ENCODE results near the gene HSF2.

Gene HSF2

GRCh38 chr6:122400462-122401089, 1.1 kb downstream of the HSF2 start:
- H3K27ac ChIP-seq (ENCODE audit: low read length), result no peak overlapping the region
- peak overlapping the region; percentile 71 to 97 for H3K4me3 ChIP-seq (ENCODE audit: low read depth in 1 of 2, low read length in 2 of 2)
- no peaks in the 10 kb centered on the region for H3K36me3 ChIP-seq (ENCODE audit: control insufficient read depth in 1 of 2, insufficient read depth in 2 of 2, low read length in 2 of 2)
- H3K4me1 ChIP-seq (ENCODE audit: control insufficient read depth in 1 of 2, insufficient read depth in 2 of 2, low read length in 2 of 2), result peaks cover 11 to 13% of the 10 kb centered on the region in 2 donors
- no peaks in the 10 kb centered on the region for H3K9me3 ChIP-seq (ENCODE audit: control insufficient read depth in 1 of 2, low read length in 2 of 2)
- H3K27me3 ChIP-seq (ENCODE audit: low read depth, low read length), result no peaks in the 10 kb centered on the region

DNA sequence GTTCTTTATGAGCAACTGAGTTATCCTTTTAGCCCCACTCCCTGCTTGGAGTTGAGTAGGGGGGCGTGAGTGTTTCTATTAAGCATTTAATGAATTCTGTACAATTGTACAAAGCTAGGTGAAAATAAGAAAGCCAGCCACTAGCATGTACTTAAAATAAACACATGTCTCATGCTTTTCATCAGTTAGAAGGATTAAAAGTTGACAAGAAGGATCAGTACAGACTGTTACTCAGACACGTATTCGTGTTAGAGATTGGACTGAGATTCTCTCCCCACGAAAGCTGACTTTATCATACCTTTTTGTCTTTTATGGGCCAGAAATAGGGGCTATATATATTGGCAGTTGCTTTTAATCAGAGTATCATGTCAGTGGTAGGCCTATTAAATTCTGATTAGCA, 1.7 kb downstream of the HSF2 start:
- Histone ChIP-seq H3K4me1 (ENCODE audit: control insufficient read depth in 1 of 2, insufficient read depth in 2 of 2, low read length in 2 of 2) (peaks cover 11 to 17% of the 10 kb centered on the region in 2 donors), H3K4me3 (ENCODE audit: low read depth in 1 of 2, low read length in 2 of 2) (peak overlapping the region; percentile 71 to 97), H3K27ac (ENCODE audit: low read length) (no peak overlapping the region)

GRCh38 chr6:122404444-122404843, 5.0 kb downstream of the HSF2 start:
- Histone ChIP-seq H3K27ac (ENCODE audit: low read length) (no peak overlapping the region), H3K4me3 (ENCODE audit: low read depth in 1 of 2, low read length in 2 of 2) (no peak overlapping the region), H3K9me3 (ENCODE audit: control insufficient read depth in 1 of 2, low read length in 2 of 2) (no peaks in the 10 kb centered on the region), H3K4me1 (ENCODE audit: control insufficient read depth in 1 of 2, insufficient read depth in 2 of 2, low read length in 2 of 2) (peaks cover 6 to 17% of the 10 kb centered on the region in 2 donors), H3K36me3 (ENCODE audit: control insufficient read depth in 1 of 2, insufficient read depth in 2 of 2, low read length in 2 of 2) (no peaks in the 10 kb centered on the region), H3K27me3 (ENCODE audit: low read depth, low read length) (no peaks in the 10 kb centered on the region)

More for the DNA sequence above, 1.7 kb downstream of the HSF2 start:
- no peaks in the 10 kb centered on the region for H3K36me3 ChIP-seq (ENCODE audit: control insufficient read depth in 1 of 2, insufficient read depth in 2 of 2, low read length in 2 of 2)
- H3K27me3 ChIP-seq (ENCODE audit: low read depth, low read length), result no peaks in the 10 kb centered on the region
- H3K9me3 ChIP-seq (ENCODE audit: control insufficient read depth in 1 of 2, low read length in 2 of 2), result no peaks in the 10 kb centered on the region

- Histone ChIP-seq H3K4me1 (ENCODE audit: control insufficient read depth in 1 of 2, insufficient read depth in 2 of 2, low read length in 2 of 2) (peaks cover 6 to 17% of the 10 kb centered on the region in 2 donors), H3K9me3 (ENCODE audit: control insufficient read depth in 1 of 2, low read length in 2 of 2) (no peaks in the 10 kb centered on the region), H3K36me3 (ENCODE audit: control insufficient read depth in 1 of 2, insufficient read depth in 2 of 2, low read length in 2 of 2) (no peaks in the 10 kb centered on the region), H3K27me3 (ENCODE audit: low read depth, low read length) (no peaks in the 10 kb centered on the region), H3K27ac (ENCODE audit: low read length) (no peak overlapping the region), H3K4me3 (ENCODE audit: low read depth in 1 of 2, low read length in 2 of 2) (no peak overlapping the region)
Measured at GRCh38 chr6:122405417-122405816, 6.0 kb downstream of the HSF2 start.

GRCh38 chr6:122406187-122406586, 6.7 kb downstream of the HSF2 start:
- H3K4me1 ChIP-seq (ENCODE audit: control insufficient read depth in 1 of 2, insufficient read depth in 2 of 2, low read length in 2 of 2), result peaks cover 0 to 17% of the 10 kb centered on the region in 2 donors
- H3K27ac ChIP-seq (ENCODE audit: low read length), result no peak overlapping the region
- H3K27me3 ChIP-seq (ENCODE audit: low read depth, low read length), result no peaks in the 10 kb centered on the region
- H3K9me3 ChIP-seq (ENCODE audit: control insufficient read depth in 1 of 2, low read length in 2 of 2), result no peaks in the 10 kb centered on the region
- no peaks in the 10 kb centered on the region for H3K36me3 ChIP-seq (ENCODE audit: control insufficient read depth in 1 of 2, insufficient read depth in 2 of 2, low read length in 2 of 2)
- no peak overlapping the region for H3K4me3 ChIP-seq (ENCODE audit: low read depth in 1 of 2, low read length in 2 of 2)

DNA sequence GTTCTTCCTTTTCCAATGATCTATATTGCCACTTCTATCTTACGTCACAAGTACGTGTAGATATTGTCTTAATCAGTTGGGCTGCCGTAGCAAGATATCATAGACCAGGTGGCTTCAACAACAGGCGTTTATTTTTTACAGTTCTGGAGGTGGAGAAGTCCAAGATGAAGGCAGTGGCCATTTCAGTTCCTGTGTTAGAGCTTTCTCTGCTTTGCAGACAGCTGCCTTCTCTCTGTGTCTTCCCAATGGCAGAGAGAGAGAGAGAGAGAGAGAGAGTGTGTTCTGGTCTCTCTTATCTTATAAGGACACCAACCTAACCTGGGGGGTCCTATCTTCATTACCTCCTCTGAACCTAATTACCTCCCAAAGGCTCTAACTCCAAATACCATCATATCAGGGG, 8.3 kb downstream of the HSF2 start:
- no peaks in the 10 kb centered on the region for H3K27me3 ChIP-seq (ENCODE audit: low read depth, low read length)
- peaks cover 0 to 17% of the 10 kb centered on the region in 2 donors for H3K4me1 ChIP-seq (ENCODE audit: control insufficient read depth in 1 of 2, insufficient read depth in 2 of 2, low read length in 2 of 2)
- no peak overlapping the region for H3K27ac ChIP-seq (ENCODE audit: low read length)
- no peaks in the 10 kb centered on the region for H3K36me3 ChIP-seq (ENCODE audit: control insufficient read depth in 1 of 2, insufficient read depth in 2 of 2, low read length in 2 of 2)
- no peak overlapping the region for H3K4me3 ChIP-seq (ENCODE audit: low read depth in 1 of 2, low read length in 2 of 2)
- no peaks in the 10 kb centered on the region for H3K9me3 ChIP-seq (ENCODE audit: control insufficient read depth in 1 of 2, low read length in 2 of 2)

GRCh38 chr6:122408240-122408639, 8.8 kb downstream of the HSF2 start:
- no peaks in the 10 kb centered on the region for H3K27me3 ChIP-seq (ENCODE audit: low read depth, low read length)
- H3K36me3 ChIP-seq (ENCODE audit: control insufficient read depth in 1 of 2, insufficient read depth in 2 of 2, low read length in 2 of 2), result peaks cover 0 to 1% of the 10 kb centered on the region in 2 donors
- H3K4me3 ChIP-seq (ENCODE audit: low read depth in 1 of 2, low read length in 2 of 2), result no peak overlapping the region
- no peaks in the 10 kb centered on the region for H3K9me3 ChIP-seq (ENCODE audit: control insufficient read depth in 1 of 2, low read length in 2 of 2)
- peaks cover 0 to 17% of the 10 kb centered on the region in 2 donors for H3K4me1 ChIP-seq (ENCODE audit: control insufficient read depth in 1 of 2, insufficient read depth in 2 of 2, low read length in 2 of 2)
- H3K27ac ChIP-seq (ENCODE audit: low read length), result no peak overlapping the region

GRCh38 chr6:122408702-122409458, 9.4 kb downstream of the HSF2 start:
- Histone ChIP-seq H3K36me3 (ENCODE audit: control insufficient read depth in 1 of 2, insufficient read depth in 2 of 2, low read length in 2 of 2) (peaks cover 2 to 7% of the 10 kb centered on the region in 2 donors), H3K9me3 (ENCODE audit: control insufficient read depth in 1 of 2, low read length in 2 of 2) (no peaks in the 10 kb centered on the region), H3K27me3 (ENCODE audit: low read depth, low read length) (no peaks in the 10 kb centered on the region), H3K4me1 (ENCODE audit: control insufficient read depth in 1 of 2, insufficient read depth in 2 of 2, low read length in 2 of 2) (peaks cover 0 to 17% of the 10 kb centered on the region in 2 donors), H3K27ac (ENCODE audit: low read length) (no peak overlapping the region), H3K4me3 (ENCODE audit: low read depth in 1 of 2, low read length in 2 of 2) (no peak overlapping the region)

DNA sequence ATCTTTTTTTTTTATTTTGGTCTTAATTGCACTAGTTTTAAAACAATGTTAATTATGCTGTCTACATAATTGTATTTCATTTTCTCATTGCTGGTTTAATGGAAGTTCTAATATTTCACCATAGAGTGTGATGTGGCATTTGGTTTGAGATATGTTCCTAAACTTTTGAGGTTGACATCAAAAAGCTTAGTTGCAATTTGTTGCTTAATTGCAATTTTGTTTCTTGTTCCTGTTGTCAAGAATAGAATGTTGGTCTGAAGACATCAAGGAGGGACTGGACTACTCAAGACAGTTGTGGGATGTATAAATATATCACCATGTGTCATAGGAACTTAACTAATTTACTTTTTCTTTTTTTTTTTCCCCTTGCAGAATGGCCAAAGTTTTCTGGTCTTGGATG, 12.5 kb downstream of the HSF2 start:
- Histone ChIP-seq H3K9me3 (ENCODE audit: control insufficient read depth in 1 of 2, low read length in 2 of 2) (no peaks in the 10 kb centered on the region), H3K36me3 (ENCODE audit: control insufficient read depth in 1 of 2, insufficient read depth in 2 of 2, low read length in 2 of 2) (peaks cover 7 to 10% of the 10 kb centered on the region in 2 donors), H3K4me3 (ENCODE audit: low read depth in 1 of 2, low read length in 2 of 2) (no peak overlapping the region), H3K4me1 (ENCODE audit: control insufficient read depth in 1 of 2, insufficient read depth in 2 of 2, low read length in 2 of 2) (peaks cover 0 to 5% of the 10 kb centered on the region in 2 donors), H3K27me3 (ENCODE audit: low read depth, low read length) (no peaks in the 10 kb centered on the region), H3K27ac (ENCODE audit: low read length) (no peak overlapping the region)

DNA sequence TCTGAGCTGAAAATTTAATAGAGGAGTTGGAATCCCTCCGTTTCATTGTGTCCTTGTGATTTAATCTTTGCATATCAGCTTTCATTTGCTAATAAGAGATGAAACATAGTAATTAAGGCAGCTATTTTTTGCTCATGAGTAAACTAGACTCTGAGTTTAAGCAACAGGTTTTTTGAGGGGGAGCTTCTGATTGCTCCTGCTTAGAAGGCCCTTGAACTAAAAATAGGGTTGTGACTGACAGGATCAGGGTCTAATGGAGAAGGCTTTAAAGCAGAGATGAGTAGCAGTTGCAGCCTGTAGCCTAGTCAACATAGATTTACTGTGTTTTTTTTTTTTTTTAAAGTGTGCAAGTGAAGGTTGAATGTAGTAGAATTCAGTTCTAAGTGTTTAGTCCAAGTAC, 17.4 kb downstream of the HSF2 start:
- H3K4me1 ChIP-seq (ENCODE audit: control insufficient read depth in 1 of 2, insufficient read depth in 2 of 2, low read length in 2 of 2), result no peaks in the 10 kb centered on the region
- H3K36me3 ChIP-seq (ENCODE audit: control insufficient read depth in 1 of 2, insufficient read depth in 2 of 2, low read length in 2 of 2), result peaks cover 12 to 15% of the 10 kb centered on the region in 2 donors
- H3K27me3 ChIP-seq (ENCODE audit: low read depth, low read length), result no peaks in the 10 kb centered on the region
- H3K4me3 ChIP-seq (ENCODE audit: low read depth in 1 of 2, low read length in 2 of 2), result no peak overlapping the region
- H3K27ac ChIP-seq (ENCODE audit: low read length), result no peak overlapping the region
- H3K9me3 ChIP-seq (ENCODE audit: control insufficient read depth in 1 of 2, low read length in 2 of 2), result no peaks in the 10 kb centered on the region

DNA sequence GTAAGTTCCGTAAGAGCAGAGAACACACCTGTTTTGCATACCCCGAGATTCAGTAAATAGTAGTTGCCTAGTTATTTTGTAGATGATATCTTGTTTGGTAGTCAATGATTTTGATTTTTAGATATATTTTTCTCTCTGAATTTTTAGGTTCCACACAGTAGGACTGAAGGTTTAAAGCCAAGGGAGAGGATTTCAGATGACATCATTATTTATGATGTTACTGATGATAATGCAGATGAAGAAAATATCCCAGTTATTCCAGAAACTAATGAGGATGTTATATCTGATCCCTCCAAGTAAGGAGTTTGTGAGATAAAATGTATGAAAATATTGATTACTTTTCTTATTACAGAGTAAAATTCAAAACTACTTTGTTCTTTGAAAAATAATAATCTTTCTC, 22.6 kb downstream of the HSF2 start:
- Histone ChIP-seq H3K4me1 (ENCODE audit: control insufficient read depth in 1 of 2, insufficient read depth in 2 of 2, low read length in 2 of 2) (no peaks in the 10 kb centered on the region), H3K27ac (ENCODE audit: low read length) (no peak overlapping the region), H3K27me3 (ENCODE audit: low read depth, low read length) (no peaks in the 10 kb centered on the region), H3K36me3 (ENCODE audit: control insufficient read depth in 1 of 2, insufficient read depth in 2 of 2, low read length in 2 of 2) (peaks cover 31 to 37% of the 10 kb centered on the region in 2 donors), H3K4me3 (ENCODE audit: low read depth in 1 of 2, low read length in 2 of 2) (no peak overlapping the region), H3K9me3 (ENCODE audit: control insufficient read depth in 1 of 2, low read length in 2 of 2) (no peaks in the 10 kb centered on the region)
